ENCODE measurements around the gene PRLHR.

The PRLHR gene

DNA sequence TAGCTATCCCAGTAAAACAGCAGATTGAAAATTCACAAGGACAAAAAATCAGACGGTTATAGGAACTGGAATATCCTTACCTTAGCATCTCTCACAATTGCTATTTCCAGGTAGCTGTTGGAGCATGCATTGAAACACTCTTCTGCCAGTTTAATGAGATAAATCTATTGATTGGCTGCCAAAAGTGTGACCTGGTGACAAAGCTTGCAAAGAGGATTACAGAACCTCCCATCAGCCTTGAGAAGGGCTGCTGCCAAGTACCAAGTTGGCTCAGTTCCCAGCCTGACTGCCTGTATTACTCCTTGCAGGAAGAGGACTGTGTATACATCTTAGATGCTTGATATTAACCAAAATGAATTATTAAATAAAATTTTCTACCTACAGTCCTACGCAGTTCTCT is 5.1 kb downstream of the PRLHR start:
- H3K4me3 ChIP-seq (ENCODE audit: control insufficient read depth, low read depth, low read length): no peak overlapping the region
- TF ChIP-seq, protein P1, sequence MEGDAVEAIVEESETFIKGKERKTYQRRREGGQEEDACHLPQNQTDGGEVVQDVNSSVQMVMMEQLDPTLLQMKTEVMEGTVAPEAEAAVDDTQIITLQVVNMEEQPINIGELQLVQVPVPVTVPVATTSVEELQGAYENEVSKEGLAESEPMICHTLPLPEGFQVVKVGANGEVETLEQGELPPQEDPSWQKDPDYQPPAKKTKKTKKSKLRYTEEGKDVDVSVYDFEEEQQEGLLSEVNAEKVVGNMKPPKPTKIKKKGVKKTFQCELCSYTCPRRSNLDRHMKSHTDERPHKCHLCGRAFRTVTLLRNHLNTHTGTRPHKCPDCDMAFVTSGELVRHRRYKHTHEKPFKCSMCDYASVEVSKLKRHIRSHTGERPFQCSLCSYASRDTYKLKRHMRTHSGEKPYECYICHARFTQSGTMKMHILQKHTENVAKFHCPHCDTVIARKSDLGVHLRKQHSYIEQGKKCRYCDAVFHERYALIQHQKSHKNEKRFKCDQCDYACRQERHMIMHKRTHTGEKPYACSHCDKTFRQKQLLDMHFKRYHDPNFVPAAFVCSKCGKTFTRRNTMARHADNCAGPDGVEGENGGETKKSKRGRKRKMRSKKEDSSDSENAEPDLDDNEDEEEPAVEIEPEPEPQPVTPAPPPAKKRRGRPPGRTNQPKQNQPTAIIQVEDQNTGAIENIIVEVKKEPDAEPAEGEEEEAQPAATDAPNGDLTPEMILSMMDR (IDR thresholded peaks at IDR 0.05; ENCODE audit: control insufficient read depth, insufficient read depth, low read depth, low read length, missing control alignments): no peak
- DNase-seq (ENCODE audit: low read depth): no peak

DNA sequence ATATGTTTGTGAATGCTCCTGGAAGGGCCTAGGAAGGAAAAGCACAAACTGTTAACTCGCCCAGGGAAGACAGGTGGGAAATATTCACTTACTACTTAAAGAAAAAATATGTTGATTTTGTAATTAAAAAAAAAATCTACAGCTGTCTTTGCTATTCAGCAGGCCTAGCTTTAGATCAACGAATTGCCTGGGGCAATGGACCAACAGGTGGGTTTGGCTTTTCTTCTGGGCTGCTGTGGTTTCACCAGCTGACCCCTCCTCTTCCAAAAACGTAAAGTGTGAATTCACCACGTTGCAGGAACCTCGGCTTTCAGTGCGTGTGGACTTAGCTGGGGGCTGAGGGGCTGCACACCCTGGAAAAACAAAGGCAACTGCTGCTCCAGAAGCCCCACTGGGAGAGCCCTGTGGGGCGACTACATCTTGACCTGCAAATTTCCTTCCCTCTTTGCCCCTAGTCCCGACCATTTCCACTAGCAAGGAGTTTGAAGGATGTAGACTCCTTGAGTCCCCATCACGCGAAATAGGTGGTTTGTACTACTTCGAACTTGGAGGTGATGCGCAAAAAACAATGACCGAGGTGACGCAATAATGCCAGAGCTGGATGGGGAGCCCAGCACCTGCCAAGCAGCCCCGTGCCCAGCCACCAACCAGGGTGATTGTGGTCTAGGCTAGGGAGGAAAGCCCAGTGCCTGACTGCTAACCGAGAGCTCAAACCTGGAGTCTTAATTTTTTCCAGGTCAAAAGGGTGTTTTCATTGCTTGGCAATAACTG is 7.4 kb downstream of the PRLHR start:
- no peak for DNase-seq (ENCODE audit: low read depth)
- TF ChIP-seq, protein P1 (IDR thresholded peaks at IDR 0.05; ENCODE audit: control insufficient read depth, insufficient read depth, low read depth, low read length, missing control alignments): no peak
- no peak overlapping the region for H3K4me3 ChIP-seq (ENCODE audit: control insufficient read depth, low read depth, low read length)

DNA sequence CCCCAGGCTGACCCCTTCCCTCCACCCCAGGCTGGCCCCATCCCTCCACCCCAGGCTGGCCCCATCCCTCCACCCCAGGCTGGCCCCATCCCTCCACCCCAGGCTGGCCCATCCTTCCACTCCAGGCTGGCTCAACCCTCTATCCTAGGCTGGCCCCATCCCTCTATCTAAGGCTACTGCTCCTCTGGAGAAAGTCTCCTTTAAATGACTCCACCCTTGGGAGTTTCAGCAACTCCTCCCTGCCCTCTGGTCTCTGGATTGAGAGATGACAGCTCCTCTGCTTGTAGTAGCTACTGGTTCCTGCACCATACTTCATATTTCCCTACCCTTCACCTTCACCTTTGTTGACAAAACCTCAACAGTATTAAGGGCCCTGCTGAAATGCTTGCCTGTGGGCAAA is 8.5 kb downstream of the PRLHR start:
- TF ChIP-seq, protein P1 (IDR thresholded peaks at IDR 0.05; ENCODE audit: control insufficient read depth, insufficient read depth, low read depth, low read length, missing control alignments): no peak
- no peak for DNase-seq (ENCODE audit: low read depth)
- no peak overlapping the region for H3K4me3 ChIP-seq (ENCODE audit: control insufficient read depth, low read depth, low read length)

DNA sequence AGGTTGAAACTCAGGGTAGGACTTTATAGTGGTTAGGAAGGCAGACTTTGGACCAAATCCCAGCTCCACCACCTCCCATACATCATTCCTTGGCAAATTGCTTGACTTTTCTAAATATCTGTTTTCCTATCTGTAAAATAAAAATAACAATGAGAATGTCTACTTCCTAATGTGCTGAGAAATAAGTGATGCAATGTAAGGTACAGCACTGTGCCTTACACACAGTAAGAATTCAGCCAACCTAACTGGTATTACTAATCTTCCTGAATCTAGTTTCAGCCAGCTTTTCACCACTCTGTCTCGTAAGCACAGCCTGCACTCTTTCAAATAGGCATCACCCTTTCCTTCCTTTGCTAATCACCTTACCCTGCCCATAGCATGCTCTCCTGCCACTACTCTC is 9.7 kb downstream of the PRLHR start:
- TF ChIP-seq, protein P1 (IDR thresholded peaks at IDR 0.05; ENCODE audit: control insufficient read depth, insufficient read depth, low read depth, low read length, missing control alignments): no peak
- no peak for DNase-seq (ENCODE audit: low read depth)
- H3K4me3 ChIP-seq (ENCODE audit: control insufficient read depth, low read depth, low read length): no peak overlapping the region

DNA sequence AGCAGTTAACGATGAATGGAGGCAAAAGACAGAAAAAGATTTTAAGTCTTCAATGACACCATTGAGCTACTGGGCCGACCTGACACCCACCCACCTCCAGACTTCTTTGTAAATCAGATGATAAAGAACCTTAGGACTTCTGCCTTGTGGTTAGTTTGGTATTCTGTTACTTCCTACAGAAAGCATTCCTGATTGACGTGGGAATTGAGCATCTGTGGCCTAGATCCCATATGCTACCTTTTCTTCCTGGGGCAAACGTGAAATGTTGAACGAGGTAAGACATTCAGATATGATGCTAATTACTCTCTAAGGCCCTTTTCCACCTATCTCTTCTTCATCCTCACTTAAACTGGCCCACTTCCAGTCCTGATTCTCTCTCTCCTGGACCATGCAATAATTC is 10.2 kb downstream of the PRLHR start:
- DNase-seq (ENCODE audit: low read depth): no peak
- H3K4me3 ChIP-seq (ENCODE audit: control insufficient read depth, low read depth, low read length): no peak overlapping the region
- TF ChIP-seq, protein P1 (IDR thresholded peaks at IDR 0.05; ENCODE audit: control insufficient read depth, insufficient read depth, low read depth, low read length, missing control alignments): no peak

DNA sequence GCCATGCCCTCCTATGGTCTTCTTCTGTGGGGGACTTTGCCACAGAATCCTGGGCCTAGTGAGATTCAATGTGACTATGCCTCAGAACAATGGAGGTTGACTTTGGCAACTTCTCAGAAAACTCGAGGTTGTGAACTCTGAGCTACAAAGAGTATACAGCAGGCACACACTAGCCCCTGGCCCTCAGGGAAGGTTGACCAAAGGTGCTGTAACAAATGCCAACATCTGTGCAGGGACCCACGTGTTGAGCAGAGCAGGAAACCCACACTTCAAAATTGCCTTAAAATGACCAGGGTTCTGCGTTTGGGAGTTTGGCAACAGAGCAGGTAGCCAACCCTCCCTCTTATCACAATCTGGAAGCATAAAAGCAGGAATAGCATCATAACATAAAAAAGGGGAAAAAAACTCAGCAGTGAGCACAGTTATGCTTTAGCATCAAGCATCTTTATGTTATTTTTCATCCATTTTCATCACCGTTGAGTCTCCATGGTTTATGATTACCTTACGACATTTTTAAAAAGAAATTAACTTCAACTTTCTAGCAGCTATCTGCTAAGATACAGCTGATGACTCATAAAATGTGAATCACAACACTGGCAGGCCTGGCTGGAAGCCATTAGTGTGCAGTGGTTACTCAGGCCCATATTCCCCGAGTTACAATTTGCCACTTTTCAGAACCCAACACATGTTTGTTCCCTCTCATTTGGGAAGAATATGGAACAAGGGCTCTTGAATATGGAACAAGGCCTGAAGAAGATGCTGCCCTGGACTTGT is 11.1 kb downstream of the PRLHR start:
- TF ChIP-seq, protein P1 (IDR thresholded peaks at IDR 0.05; ENCODE audit: control insufficient read depth, insufficient read depth, low read depth, low read length, missing control alignments): no peak
- H3K4me3 ChIP-seq (ENCODE audit: control insufficient read depth, low read depth, low read length): no peak overlapping the region
- peak; percentile 40 for DNase-seq (ENCODE audit: low read depth)

Data from AG09309 (cell line).